ENCODE results near the gene LRRC10B.

DNA sequence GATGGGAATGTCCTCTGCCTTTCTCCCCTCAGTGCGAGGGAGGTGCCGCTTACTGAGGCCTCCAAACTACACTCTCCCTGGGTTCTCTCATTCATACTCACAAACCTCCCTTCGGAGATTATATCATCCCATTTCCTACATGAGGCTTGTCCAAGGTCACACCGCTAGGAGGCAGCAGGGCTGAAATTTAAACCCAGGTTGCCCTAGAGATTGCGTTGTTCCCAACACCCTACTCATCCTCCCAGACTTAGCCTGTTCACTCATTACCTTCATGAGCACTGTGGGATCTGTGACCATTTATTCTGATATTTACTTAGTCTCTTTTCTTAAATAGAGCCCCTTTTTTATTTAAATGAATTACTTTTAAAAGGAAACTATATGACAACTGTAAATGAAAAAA, 47.6 kb upstream of the LRRC10B start:
- TF ChIP-seq, protein P1, sequence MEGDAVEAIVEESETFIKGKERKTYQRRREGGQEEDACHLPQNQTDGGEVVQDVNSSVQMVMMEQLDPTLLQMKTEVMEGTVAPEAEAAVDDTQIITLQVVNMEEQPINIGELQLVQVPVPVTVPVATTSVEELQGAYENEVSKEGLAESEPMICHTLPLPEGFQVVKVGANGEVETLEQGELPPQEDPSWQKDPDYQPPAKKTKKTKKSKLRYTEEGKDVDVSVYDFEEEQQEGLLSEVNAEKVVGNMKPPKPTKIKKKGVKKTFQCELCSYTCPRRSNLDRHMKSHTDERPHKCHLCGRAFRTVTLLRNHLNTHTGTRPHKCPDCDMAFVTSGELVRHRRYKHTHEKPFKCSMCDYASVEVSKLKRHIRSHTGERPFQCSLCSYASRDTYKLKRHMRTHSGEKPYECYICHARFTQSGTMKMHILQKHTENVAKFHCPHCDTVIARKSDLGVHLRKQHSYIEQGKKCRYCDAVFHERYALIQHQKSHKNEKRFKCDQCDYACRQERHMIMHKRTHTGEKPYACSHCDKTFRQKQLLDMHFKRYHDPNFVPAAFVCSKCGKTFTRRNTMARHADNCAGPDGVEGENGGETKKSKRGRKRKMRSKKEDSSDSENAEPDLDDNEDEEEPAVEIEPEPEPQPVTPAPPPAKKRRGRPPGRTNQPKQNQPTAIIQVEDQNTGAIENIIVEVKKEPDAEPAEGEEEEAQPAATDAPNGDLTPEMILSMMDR (IDR thresholded peaks at IDR 0.05), result no peak
- no peak for TF ChIP-seq POLR2A (IDR thresholded peaks at IDR 0.05)

Measured in thyroid gland (tissue), 4 donors.